Endothelial cell of umbilical vein (primary cell): Measurements from ENCODE around the gene PHC2. TPM values are rescaled to one million over a fixed set of nuclear protein-coding genes. Genes with fewer than 3 reads are reported as not detected.

Experiments used
- BruUV-seq: library from RNA; stranded (reverse); fragments of 400-500 nt; replicated peaks from 2 replicates; lab custom pipeline; 2021; lab: Mats Ljungman, UMichigan
- CTCF ChIA-PET: fragments of 300-600, 350-600 bp; sonication (Branson Sonifier 250); formaldehyde crosslinking; loops from one replicate; lab custom pipeline; 2021; ENCODE audit warnings: antibody characterized with exemption, inconsistent platforms; lab: Charles Lee
- POLR2A ChIA-PET: fragments of 300-600, 350-600 bp; sonication (Branson Sonifier 250); formaldehyde crosslinking; loops from one replicate; lab custom pipeline; 2021; ENCODE audit warnings: antibody characterized with exemption, inconsistent platforms; lab: Charles Lee
- DNase-seq: peaks from one replicate; pipeline ENCODE4 v3.0.0-alpha.2; 2011; ENCODE audit warnings: low read depth, low spot score
- FAIRE-seq: peaks from 2 replicates; lab custom pipeline; 2011; peaks lifted over from hg19 to GRCh38; lab: Jason Lieb, UNC
- H2AFZ ChIP-seq: 2 replicates; pipeline ENCODE4 v1.6.0; 2012; ENCODE audit warnings: low read depth, low read length, control low read depth, inconsistent platforms
- H3K27ac ChIP-seq: 2 replicates; pipeline ENCODE4 v1.5.1; 2011; ENCODE audit warnings: low read depth, mild to moderate bottlenecking, control low read depth, low read length, moderate library complexity; ENCODE audit not compliant: insufficient read depth
- H3K27me3 ChIP-seq, 2 experiments: 2 replicates each; pipeline versions ENCODE4 v1.6.0 to v1.6.1; 2011; ENCODE audit warnings: low read length in 2 of 2, mixed read lengths in 1 of 2; ENCODE audit not compliant: control insufficient read depth in 2 of 2, insufficient read depth in 2 of 2
- H3K36me3 ChIP-seq, 2 experiments: 2 replicates in 1 of 2; 3 replicates in 1 of 2; pipeline ENCODE4 v1.5.1; 2011; ENCODE audit warnings: low read length in 2 of 2, mild to moderate bottlenecking in 1 of 2, moderate library complexity in 1 of 2; ENCODE audit not compliant: control insufficient read depth in 2 of 2, insufficient read depth in 2 of 2; ENCODE audit errors: extremely low read depth in 1 of 2
- H3K4me1 ChIP-seq: 3 replicates; pipeline ENCODE4 v1.5.1; 2011; ENCODE audit warnings: mild to moderate bottlenecking, low read length; ENCODE audit not compliant: control insufficient read depth, insufficient read depth; ENCODE audit errors: extremely low read depth
- H3K4me2 ChIP-seq: 2 replicates; pipeline ENCODE4 v1.6.1; 2011; ENCODE audit warnings: low read length, control low read depth, mixed read lengths; ENCODE audit not compliant: insufficient read depth
- H3K4me3 ChIP-seq, 3 experiments: fragments of 200-600 bp in 1 of 3; sonication (generic), shearing (Covaris generic) in 1 of 3; replicated peaks in 1 of 3; 2 replicates each; pipeline ENCODE4 v1.5.1; 2011 to 2016; ENCODE audit warnings: control low read depth in 3 of 3, low read length in 3 of 3, mild to moderate bottlenecking in 2 of 3, inconsistent platforms in 1 of 3, low read depth in 1 of 3, moderate library complexity in 1 of 3; ENCODE audit not compliant: insufficient read depth in 1 of 3
- H3K79me2 ChIP-seq: 2 replicates; pipeline ENCODE4 v1.6.0; 2012; ENCODE audit warnings: low read length, inconsistent platforms; ENCODE audit not compliant: control insufficient read depth, insufficient read depth
- H3K9ac ChIP-seq: replicated peaks from 2 replicates; pipeline ENCODE3; 2011; ENCODE audit warnings: low read length, control low read depth; ENCODE audit not compliant: insufficient read depth; ENCODE audit errors: extremely low read depth
- H3K9me1 ChIP-seq: replicated peaks from 3 replicates; pipeline ENCODE4 v1.6.0; 2011; ENCODE audit warnings: mild to moderate bottlenecking, low read length; ENCODE audit not compliant: control insufficient read depth, insufficient read depth; ENCODE audit errors: extremely low read depth
- H3K9me3 ChIP-seq: replicated peaks from 2 replicates; pipeline ENCODE4 v1.5.1; 2012; ENCODE audit warnings: low read length, inconsistent platforms; ENCODE audit not compliant: control insufficient read depth, insufficient read depth
- H4K20me1 ChIP-seq: replicated peaks from 2 replicates; pipeline ENCODE3; 2011; ENCODE audit warnings: mild to moderate bottlenecking, low read length; ENCODE audit not compliant: control insufficient read depth, insufficient read depth; ENCODE audit errors: extremely low read depth
- EZH2 ChIP-seq: IDR thresholded peaks from 2 replicates; pipeline ENCODE4 v1.6.1; 2012; ENCODE audit warnings: borderline replicate concordance, low read depth, mild to moderate bottlenecking, moderate library complexity, low read length, inconsistent platforms; ENCODE audit not compliant: severe bottlenecking
- FOS ChIP-seq: IDR thresholded peaks from 2 replicates; pipeline ENCODE4 v1.6.1; 2011; ENCODE audit warnings: mild to moderate bottlenecking, low read length, moderate library complexity, borderline replicate concordance; ENCODE audit not compliant: insufficient read depth
- GATA2 ChIP-seq: IDR thresholded peaks from 2 replicates; pipeline ENCODE4 v1.7.0; 2011; ENCODE audit warnings: low read depth, mild to moderate bottlenecking, moderate library complexity, mixed read lengths, low read length; ENCODE audit not compliant: insufficient read length, insufficient read depth
- JUN ChIP-seq: IDR thresholded peaks from 2 replicates; pipeline ENCODE4 v1.6.1; 2011; ENCODE audit warnings: borderline replicate concordance, low read depth; ENCODE audit not compliant: insufficient read length, insufficient read depth
- MAX ChIP-seq: IDR thresholded peaks from 2 replicates; pipeline ENCODE4 v1.6.1; 2011; ENCODE audit not compliant: insufficient read depth, insufficient read length
- MYC ChIP-seq: IDR thresholded peaks from one replicate; pipeline ENCODE4 v1.6.1; 2011; ENCODE audit warnings: mild to moderate bottlenecking, low read depth, low read length
- POLR2A ChIP-seq: IDR thresholded peaks from 2 replicates; pipeline ENCODE4 v1.6.1; 2012; ENCODE audit warnings: low read depth, mild to moderate bottlenecking, control low read depth, low read length
- POLR2AphosphoS5 ChIP-seq: IDR thresholded peaks from 2 replicates; pipeline ENCODE4 v1.6.1; 2012; ENCODE audit warnings: low read depth, mild to moderate bottlenecking, control low read depth, low read length, moderate library complexity; ENCODE audit not compliant: insufficient read depth
- dilution Hi-C: fragments of 300-500 bp; cut with MboI; formaldehyde crosslinking; loops from one replicate; pipeline ENCODE4 v1.15.0; 2019; ENCODE audit warnings: low sequenced_read_pairs; ENCODE audit not compliant: extremely low pct_ligation_motif_present
- intact Hi-C: fragments of 100-400 bp; cut with micrococcal nuclease; formaldehyde crosslinking; loops from one replicate; pipeline ENCODE4 v1.10.0; 2022
- polyA plus RNA-seq, 4 experiments: library from polyadenylated mRNA; depleted of rRNA in 3 of 4; stranded (reverse) in 3 of 4; unstranded in 1 of 4; fragments of >200 nt; gene quantifications; 2 replicates each; pipeline versions ENCODE4 v1.2.1 to v1.2.3, GENCODE V29; 2011 to 2012; ENCODE audit warnings: missing spikeins in 1 of 4
- total RNA-seq: library from RNA; stranded (reverse); gene quantifications from 2 replicates; pipeline ENCODE4 v1.2.3, GENCODE V29; 2021
- TF ChIP-seq, protein P1 (sequence below), 2 donors: IDR thresholded peaks; 1 replicate in 1 of 2; 2 replicates in 1 of 2; pipeline ENCODE4 v1.5.1; 2011; ENCODE audit warnings: low read length in 2 of 2, mild to moderate bottlenecking in 2 of 2, moderate library complexity in 2 of 2, control low read depth in 1 of 2, inconsistent platforms in 1 of 2, low read depth in 1 of 2; ENCODE audit not compliant: insufficient read depth in 1 of 2; ENCODE audit errors: extremely low read depth in 1 of 2

Gene PHC2
- total and polyA plus RNA-seq, 2 donors (not counting 3 experiments of a cell fraction or from before 2014, with no cell fraction given) = 65.6 to 79.0 TPM

GRCh38 chr1:33438364-33439160 lies 7.7 kb upstream of the PHC2 start:
- no peaks in the 10 kb centered on the region for H3K79me2 ChIP-seq
- BruUV-seq = no TSS peak
- dilution Hi-C loops (no loop called here), intact Hi-C loops (no loop called here)
- TF ChIP-seq MYC (no peak), JUN (no peak), FOS (no peak), POLR2A (no peak), POLR2AphosphoS5 (no peak), MAX (no peak), EZH2 (no peak), GATA2 (no peak)
- TF ChIP-seq, protein P1, sequence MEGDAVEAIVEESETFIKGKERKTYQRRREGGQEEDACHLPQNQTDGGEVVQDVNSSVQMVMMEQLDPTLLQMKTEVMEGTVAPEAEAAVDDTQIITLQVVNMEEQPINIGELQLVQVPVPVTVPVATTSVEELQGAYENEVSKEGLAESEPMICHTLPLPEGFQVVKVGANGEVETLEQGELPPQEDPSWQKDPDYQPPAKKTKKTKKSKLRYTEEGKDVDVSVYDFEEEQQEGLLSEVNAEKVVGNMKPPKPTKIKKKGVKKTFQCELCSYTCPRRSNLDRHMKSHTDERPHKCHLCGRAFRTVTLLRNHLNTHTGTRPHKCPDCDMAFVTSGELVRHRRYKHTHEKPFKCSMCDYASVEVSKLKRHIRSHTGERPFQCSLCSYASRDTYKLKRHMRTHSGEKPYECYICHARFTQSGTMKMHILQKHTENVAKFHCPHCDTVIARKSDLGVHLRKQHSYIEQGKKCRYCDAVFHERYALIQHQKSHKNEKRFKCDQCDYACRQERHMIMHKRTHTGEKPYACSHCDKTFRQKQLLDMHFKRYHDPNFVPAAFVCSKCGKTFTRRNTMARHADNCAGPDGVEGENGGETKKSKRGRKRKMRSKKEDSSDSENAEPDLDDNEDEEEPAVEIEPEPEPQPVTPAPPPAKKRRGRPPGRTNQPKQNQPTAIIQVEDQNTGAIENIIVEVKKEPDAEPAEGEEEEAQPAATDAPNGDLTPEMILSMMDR (IDR thresholded peaks at IDR 0.05; ENCODE audit: extremely low read depth in 1 of 2, insufficient read depth in 1 of 2, low read depth in 1 of 2, low read length in 2 of 2) = no peak
- DNase-seq (no peak), FAIRE-seq (no peak)
- no peaks in the 10 kb centered on the region for H3K9me1 ChIP-seq
- H3K4me3 ChIP-seq = no peak overlapping the region
- H3K36me3 ChIP-seq = no peaks in the 10 kb centered on the region
- no peak overlapping the region for H3K27ac ChIP-seq
- peaks cover 24% of the 10 kb centered on the region for H3K4me1 ChIP-seq
- no peak overlapping the region for H3K4me2 ChIP-seq
- no peaks in the 10 kb centered on the region for H4K20me1 ChIP-seq
- ChIA-PET POLR2A (no interaction called here), CTCF (interaction anchor here (1.0 kb wide), 1 partner anchor 18 kb away, joined by 4 read pairs; no protein-coding TSS in a partner anchor)
- H3K9ac ChIP-seq = no peak overlapping the region
- H2AFZ ChIP-seq = no peak overlapping the region
- H3K9me3 ChIP-seq = no peaks in the 10 kb centered on the region
- H3K27me3 ChIP-seq = no peaks in the 10 kb centered on the region
